GM18520 (cell line): ENCODE data around the gene ZDHHC22.
"Not testable (repeated sequence)": the region's sequence is repeated elsewhere in the genome, so short reads cannot be mapped to it uniquely, and the experiment has no call there.

Experiments
- ATAC-seq: cut with Tn5 transposase; IDR thresholded peaks from one replicate; pipeline ENCODE4 v1.9.1; 2021; ENCODE audit not compliant: unreplicated experiment

Gene ZDHHC22, protein sequence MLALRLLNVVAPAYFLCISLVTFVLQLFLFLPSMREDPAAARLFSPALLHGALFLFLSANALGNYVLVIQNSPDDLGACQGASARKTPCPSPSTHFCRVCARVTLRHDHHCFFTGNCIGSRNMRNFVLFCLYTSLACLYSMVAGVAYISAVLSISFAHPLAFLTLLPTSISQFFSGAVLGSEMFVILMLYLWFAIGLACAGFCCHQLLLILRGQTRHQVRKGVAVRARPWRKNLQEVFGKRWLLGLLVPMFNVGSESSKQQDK

DNA sequence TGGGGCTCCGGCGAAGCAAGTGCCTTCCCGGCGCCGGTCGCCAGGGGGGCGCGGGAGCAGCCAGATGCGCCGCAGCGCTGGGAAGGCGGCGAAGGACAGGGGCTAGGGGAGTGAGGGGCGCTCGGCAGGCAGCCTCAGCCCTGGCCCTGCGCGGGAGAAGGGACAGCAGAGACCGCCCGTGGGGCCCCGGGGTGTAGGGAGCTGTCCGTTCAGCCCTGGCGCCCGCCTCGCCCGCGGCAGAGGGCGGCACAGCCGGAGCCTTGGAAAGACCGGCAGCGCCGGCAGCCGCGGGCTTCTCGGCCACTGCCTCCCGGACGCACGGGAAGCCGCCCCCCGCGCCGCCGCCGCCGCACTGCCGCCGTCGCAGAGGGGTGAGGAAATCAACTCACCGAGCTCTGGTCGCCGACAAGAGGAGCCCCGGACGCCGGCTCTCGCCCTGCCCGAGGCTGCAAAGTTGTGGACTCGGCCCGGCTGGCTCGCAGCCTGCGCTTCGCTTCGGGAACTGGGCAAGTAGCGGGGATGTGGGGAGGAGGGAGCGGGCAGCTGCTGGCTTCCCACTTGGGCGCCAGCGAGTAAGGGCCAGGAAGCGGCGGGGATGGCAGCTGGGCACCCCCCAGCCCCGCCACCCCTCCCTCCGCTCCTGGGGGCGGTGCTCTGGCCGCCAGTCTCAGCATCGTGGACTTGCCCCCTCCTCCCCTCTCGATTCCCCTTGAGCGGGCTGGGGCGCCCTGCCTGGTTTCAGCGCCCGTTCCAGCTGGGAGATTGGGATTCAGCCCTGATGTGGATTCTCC, at the start of gene ZDHHC22:
Gene ZDHHC22, minus strand, starts transcription at position 578 of the 791 bp plus-strand sequence. CDS start 2,053 bp downstream, outside the sequence.
- ATAC-seq, result no peak

DNA sequence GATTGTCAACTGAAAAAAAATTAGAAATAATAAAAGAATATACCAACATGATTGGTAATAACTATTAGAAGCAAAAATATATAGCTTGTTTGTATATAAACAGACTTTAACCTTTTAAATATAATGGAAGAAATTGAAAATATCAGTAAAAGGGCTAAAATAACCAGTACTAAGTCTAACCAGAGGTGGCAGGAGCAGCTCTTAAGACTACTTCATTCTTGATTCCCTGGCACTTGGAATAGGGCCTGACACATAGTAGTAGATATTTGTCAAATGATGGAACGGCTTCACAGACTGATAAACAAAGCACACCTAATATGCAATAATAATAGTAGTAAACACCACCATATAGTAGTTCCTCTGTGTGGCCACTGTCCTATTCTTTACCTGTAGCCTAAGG, 49.4 kb upstream of the ZDHHC22 start:
- ATAC-seq, result no peak

DNA sequence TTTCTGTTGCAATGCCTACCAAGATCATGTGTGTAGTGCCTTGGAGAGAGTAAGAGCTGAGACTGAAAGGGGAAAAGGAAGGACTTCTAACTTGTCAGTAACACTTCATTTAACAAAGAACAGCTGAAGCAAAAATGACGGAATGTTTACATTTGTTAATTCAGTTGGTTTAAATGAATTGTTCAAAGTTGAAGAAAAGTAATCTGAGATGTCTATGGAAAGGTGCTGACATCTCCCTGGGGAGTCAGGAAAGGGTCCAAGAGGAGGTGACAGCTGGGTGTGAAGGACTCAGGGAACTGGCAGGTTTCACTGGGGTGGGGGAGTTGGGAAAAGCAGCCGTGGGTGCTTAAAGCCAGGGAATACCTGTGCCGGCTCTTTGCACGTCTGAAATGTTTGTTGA, 47.9 kb upstream of the ZDHHC22 start:
- no peak for ATAC-seq

DNA sequence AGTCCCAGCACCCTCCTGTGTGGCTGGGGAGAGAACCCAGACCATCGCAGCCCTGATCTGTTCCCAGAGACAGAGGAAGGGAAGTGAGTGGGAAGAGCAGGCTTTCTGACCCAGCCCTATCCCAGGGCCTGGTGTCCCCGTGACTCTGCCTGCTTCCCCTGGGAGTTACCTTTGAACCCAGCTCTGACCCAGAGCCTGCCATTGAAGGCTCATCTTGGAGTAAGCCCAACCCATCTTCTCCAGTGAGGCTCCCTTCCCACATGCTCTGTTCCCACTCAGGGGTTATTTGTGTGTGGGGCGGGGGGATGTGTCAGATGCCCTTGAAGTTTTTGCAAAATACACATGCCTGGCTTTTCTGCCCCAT, 46.0 kb upstream of the ZDHHC22 start:
- ATAC-seq, result no peak

DNA sequence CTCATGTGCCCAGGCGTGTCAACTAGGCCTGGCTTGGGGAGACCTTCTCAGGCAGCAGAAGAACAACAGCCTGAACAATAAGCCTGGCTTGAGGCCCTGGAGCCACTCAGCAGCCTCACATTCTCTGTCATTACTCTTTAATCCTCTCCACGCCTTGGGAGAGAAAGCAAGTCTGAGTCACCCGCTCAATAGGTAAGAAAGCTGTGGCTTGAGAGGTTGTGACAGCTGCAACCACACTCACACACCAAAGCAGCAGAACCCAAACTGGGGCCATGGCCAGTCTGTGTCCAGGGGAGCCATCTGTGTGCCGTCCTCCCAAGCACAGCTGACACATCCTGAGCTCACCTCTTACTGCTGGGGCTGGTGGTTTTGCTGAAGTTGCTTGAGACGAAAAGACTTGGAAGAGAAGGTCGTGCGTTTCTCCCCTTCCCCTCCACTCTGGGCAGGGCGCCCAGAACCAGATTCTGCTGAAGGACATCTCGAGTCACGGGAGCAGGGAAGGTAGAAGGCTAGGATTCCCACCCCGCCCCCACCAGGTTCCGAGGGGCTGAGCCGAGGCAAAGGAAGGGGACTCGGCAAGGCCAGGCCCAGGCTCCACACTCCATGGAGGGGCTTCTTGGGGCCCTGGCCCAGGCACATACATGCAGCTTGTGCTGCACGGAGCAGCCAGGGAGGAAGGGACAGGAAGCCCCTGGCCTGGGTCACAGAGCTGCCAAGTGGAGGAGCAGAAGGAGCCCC, 45.5 kb upstream of the ZDHHC22 start:
- ATAC-seq, result no peak

DNA sequence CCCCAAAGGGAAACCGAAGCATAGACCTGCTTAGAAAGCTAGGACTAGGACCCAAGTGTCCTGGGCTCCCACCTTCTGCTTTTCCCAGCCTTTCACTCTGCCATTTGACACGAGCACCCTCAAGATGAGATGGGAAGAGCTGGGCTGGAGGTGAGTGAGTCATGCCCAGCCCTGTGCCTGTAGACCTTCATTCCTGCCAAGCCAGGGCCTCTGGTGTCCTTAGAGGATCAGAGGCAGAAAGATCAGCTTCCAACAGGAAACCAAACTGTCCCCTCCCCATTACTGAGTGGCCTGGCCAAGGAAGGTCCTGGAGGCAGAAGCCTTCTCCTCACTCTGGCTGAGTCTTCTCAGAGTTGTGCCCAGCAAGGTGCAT, 43.5 kb upstream of the ZDHHC22 start:
- ATAC-seq, result no peak

DNA sequence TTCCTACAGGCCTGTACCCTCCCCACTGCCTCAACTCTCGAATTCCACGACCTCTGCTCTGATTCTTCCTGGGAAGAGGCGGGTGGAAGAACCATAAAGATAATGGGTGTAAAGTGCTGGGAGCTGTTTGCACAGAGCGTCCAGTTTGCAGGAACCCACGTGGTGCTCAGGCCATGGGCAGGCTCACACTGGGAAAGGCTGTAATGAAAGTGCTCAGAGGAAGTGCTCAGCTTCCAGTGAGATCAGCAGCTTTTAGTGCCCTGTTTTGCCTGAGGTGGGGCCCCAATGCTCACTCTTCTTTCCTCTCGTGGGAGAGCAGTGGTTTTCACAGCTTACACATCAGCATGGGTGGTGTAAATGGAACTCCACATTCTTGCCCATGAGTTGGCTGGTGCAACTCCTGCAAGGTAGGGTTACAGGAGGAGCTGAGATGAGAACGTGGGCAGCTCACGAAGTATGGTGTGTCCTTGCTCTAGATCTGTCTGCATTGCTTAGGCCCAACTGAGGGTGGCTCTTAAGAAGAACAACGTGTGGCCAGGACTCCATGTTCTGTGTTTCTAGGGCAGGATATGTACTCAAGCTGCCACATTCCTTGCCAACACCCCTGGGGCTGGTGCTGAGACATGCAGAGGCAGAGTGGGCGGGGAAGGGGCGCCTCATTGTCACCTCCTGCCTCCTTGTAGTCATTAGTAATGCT, 43.0 kb upstream of the ZDHHC22 start:
- ATAC-seq, result no peak

DNA sequence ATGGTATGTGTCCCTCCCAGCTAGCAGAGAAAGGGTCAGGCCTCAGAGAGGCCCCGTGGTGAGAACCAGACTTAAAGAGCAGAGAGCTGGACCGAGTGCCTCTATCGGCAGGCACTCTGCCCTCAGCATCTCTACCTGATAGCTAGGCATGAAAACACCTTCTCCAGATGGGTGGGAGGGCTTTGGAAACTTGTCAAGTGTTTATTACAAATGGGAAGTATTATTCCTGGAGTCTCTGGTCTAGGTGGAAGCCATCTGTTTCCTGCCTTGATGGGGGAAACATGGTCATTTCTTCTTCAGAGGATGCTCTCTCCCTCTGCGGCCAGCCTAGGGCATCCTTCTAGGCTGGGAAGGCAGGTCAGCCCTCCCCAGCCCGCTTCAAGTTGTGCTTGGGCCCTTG, 42.3 kb upstream of the ZDHHC22 start:
- no peak for ATAC-seq

DNA sequence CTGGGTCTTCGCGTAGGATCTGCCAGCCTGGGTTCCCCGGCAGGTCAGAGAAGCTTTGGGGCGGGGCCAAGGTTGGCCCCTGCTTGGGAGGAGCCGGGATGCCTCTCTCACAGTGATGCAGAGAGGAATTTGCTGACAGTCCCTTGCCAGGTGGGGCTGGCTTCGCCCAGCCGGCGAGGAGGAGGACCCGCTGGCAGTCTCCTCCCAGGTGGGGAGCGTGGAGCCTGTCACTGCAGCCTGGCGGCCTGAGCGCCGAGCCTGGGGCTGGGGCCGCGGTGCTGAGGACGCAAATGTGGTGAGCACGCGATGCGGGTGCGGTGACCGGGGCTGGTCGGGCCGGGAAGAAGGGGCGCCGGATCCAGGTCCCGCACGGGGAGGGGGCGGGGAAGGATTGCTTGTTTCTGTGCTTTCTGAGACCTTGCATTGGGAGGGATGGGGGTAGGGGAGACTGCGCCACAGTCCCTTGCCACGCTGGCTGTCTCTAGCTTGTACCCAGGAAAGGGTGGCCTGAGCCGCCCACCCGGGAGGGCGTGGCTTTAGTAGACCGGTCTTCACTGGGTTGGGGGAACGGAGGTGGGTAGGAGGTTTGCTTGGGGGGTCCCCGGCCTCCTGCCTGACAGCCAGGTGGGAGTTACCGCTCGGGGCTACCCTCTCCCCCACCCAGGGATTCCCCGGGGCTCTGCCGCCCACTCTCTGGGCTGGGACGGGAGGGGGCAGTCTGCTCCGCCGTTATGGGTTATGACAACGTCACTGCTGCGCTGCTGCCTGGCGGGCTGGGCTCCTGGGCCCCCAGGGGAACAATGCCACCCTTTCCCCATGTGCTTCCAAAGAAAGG, 40.2 kb upstream of the ZDHHC22 start, which contains the start of gene TMEM63C:
Gene TMEM63C, plus strand, starts transcription at position 196 of the 835 bp plus-strand sequence. CDS start 37,016 bp downstream, outside the sequence.
- ATAC-seq, result no peak

DNA sequence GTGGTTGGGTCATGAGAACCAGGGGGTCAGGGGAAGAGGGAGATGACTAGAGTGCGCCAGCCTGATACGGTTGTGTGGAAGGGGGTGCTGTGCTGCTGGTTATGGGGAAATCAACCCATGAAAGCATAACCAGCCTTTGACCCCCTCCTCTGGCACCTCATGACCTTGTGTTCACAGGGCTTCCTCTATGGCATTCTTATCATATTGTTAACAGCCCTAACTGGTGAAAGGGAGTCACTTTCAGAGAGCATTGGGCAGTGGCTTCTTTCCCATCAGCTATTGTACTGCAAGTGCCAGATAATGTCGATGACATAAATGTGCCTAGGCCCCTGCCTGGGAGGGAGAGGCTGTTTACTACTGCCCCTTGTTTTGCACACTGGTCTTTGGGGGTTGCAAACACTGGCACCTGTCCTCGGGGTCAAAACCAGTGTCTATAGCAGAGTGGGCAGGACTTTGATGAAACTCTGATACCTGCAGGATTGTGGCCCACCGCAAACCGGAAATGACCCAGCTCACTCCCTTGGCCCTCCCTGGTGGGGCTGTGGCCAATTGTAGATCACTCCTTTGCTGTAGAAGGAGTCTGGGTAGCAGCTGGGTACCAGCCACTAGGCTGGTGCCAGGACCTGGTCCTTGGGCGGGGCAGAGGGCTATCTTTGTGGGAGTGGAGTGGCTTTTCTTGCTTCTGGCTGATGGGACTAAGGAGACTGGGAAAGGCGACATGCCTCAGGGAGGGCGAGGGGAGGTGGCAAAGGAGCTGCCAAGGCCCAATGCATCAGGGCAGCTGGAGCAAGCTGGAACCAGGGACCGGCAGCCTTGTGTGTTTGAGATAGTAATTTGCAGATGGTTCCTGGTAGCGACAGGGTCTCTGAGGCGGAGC, 39.4 kb upstream of the ZDHHC22 start:
- ATAC-seq, result no peak

DNA sequence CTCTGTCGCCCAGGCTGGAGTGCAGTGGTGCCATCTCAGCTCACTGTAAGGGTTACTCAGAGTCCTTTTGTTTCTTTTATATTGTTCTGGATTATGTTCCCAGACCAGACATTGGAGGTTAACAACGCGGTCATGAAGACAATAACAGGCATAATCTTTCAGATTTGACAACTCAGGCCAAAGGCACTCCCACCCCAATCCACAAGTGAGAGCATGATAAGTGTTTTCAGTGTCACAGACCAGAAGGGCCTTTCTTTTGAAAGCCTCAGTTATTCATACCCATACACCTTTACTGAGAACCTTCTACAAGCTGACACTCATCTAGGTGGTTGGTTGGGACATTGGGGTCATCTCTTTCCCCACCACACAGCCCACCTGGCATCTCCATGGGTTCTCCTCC, 37.1 kb upstream of the ZDHHC22 start:
- no peak for ATAC-seq

DNA sequence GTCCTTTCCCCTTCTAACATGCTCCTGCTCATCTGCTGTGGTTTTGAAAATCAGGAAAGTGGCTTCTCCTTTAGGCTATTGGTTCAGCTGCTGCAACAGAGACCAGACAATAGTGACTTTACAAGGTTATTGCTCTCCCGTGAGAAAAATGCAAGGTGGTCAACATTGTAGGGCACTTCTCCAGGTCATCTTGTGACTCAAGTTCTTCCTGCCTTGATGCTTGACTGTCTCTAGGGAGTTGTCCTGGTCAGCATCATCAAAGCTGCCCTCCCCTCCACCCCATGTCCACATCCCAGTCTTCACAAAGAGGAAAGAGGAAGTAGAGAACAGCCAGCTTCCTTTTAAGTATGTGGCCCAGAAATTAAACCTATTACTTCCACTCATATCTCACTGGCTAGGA, 36.1 kb upstream of the ZDHHC22 start:
- no peak for ATAC-seq

DNA sequence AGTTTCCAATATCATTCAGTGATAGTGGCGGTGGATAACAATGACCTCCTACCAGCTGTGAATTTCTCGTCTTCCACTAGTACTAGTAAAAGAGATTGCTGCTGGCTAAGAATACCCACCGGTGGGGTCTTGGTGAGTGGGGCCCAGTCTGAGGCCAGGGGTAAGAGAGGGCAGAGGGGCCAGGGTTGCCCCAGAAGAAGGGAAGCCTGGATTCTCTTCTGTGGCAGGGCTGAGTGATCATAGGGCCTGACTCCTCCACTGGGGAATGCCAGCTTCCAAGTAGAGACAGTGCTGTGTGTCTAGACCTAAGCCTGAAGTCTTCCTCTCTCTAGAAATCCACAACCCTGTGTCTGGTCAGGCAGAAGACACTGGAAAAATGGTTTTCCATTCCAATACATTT, 34.3 kb upstream of the ZDHHC22 start:
- no peak for ATAC-seq

DNA sequence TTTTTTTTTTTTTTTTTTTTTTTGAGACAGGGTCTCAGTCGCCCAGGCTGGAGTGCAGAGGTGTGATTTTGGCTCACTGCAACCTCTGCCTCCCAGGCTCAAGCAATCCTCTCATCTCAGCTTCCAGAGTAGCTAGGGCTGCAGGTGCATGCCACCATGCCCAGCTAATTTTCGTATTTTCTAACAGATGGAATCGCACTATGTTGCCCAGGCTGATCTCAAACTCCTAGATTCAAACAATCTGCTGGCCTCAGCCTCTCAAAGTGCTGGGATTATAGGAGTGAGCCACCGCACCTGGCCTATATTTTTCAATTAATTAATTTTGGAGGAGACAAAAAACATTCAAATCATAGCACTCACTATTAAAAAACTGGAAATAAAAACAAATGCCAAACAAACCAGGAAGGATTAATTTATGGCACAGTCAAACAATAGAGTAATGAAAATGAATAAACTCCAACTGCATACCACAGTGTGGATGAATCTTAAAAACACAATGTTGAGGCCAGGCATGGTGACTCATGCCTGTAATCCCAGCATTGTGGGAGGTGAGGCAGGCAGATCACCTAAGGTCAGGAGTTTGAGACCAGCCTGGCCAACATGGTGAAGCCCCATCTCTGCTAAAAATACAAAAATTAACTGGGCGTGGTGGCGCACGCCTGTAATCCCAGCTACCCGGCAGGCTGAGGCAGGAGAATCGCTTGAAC, 32.5 kb upstream of the ZDHHC22 start:
- ATAC-seq, result not testable (repeated sequence)

DNA sequence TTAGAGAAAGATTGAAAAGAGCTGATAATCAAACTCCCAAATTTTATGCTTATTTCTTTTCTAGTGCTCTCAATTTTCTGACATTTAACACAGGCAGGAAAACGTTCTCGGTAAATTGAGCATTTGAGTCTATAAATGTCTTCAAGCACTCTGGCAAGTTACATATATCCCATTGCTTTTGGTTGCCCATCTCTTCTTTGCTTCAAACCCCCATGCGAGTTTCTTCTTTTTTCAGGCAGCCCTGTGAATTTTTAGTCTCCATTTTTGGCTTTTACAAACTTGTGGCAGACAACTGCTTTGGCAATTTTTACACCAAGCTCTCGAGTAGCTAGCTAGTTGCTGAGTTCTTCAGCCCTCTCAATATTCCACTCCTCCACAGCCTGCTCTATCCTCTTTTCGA, 31.3 kb upstream of the ZDHHC22 start:
- ATAC-seq, result no peak

DNA sequence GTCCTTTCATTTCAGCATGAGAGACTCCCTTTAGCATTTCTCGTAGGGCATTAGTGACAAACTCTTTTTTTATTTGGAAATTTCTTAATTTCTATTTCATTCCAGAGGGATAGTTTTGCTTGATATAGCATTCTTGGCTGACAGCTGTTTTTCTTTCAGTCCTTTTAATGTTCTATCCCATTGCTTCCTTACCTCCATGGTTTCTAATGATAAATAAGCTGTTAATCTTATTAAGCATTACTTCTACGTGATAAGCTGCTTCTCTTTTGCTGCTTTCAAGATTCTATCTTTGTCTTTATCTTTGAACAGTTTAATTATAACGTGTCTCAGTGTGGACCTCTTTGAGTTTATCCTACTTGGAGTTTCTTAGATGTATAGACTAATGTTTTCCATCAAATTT, 28.5 kb upstream of the ZDHHC22 start:
- ATAC-seq, result no peak

DNA sequence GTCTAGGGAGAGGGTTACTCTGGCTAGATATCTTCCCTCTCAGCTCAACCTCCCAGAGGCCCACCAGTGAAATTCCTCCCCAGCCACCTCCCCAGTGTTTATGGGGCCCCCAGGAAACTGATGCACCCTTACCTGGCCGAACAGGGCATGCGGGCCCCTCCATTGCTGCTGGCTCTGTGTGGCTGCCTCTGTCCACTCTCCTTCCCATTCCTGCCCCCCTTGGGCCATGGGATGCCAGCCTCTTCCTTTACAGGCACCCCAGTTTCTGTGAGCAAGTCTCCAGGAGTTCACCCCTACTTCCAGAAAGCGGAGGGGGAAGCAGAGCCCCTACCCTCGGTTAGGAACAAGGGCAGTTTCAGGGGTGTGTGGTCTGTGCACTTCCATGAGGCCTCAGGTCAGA, 19.4 kb upstream of the ZDHHC22 start:
- no peak for ATAC-seq

DNA sequence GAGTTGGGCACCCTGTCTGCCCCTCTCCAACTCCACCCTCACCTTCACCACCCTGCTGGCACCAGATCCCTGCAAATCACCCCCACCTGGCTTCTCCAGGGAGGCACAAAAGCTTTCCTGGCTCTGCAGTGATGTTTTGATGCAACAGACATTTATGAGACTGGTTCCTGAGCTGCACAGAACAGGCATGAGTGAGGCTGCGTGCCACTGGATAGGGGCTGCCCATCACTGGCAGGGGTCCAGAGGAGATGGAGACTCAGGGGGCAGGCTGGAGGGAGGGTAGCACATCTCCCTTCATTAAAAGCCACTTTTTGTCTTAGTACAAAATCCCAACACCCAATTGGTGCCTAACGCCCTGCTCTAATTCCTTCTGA, 17.3 kb upstream of the ZDHHC22 start:
- ATAC-seq, result no peak
